A673 (cell line): ENCODE results near the gene CALN1. TPM values are rescaled to one million over a fixed set of nuclear protein-coding genes. Genes with fewer than 3 reads are reported as not detected.

ENCODE experiments used
- BruUV-seq: library from RNA; stranded (reverse); fragments of 400-500 nt; replicated peaks from 2 replicates; lab custom pipeline; 2021; lab: Mats Ljungman, UMichigan
- CTCF ChIA-PET: fragments of 300-600 bp; sonication (Branson Sonifier 250); formaldehyde crosslinking; loops from one replicate; lab custom pipeline; 2022; ENCODE audit warnings: antibody characterized with exemption; lab: Charles Lee
- POLR2A ChIA-PET: fragments of 300-600 bp; sonication (Branson Sonifier 250); formaldehyde crosslinking; loops from one replicate; lab custom pipeline; 2022; ENCODE audit warnings: antibody characterized with exemption; ENCODE audit not compliant: low non-redundant PET; lab: Charles Lee
- DNase-seq: peaks from one replicate; pipeline ENCODE4 v3.0.0-alpha.2; 2015; ENCODE audit warnings: low spot score
- H3K27ac ChIP-seq: fragments of 200-600 bp; sonication (generic); 2 replicates; pipeline ENCODE4 v1.5.1; 2016; ENCODE audit warnings: mixed run types, low read depth, mild to moderate bottlenecking, mixed read lengths, antibody characterized with exemption, low read length; ENCODE audit not compliant: poor library complexity, severe bottlenecking
- H3K27me3 ChIP-seq: fragments of 200-600 bp; sonication (generic); replicated peaks from 2 replicates; pipeline ENCODE4 v1.6.1; 2017; ENCODE audit warnings: mixed run types, low read depth, mild to moderate bottlenecking, mixed read lengths, antibody characterized with exemption, low read length; ENCODE audit not compliant: insufficient read depth, poor library complexity
- H3K36me3 ChIP-seq: fragments of 200-600 bp; sonication (generic); 2 replicates; pipeline ENCODE4 v1.6.1; 2016; ENCODE audit warnings: mixed run types, mild to moderate bottlenecking, mixed read lengths, antibody characterized with exemption, low read length; ENCODE audit not compliant: insufficient read depth, poor library complexity, severe bottlenecking
- H3K4me1 ChIP-seq: fragments of 200-600 bp; sonication (generic); 2 replicates; pipeline ENCODE4 v1.6.1; 2017; ENCODE audit warnings: mixed run types, mild to moderate bottlenecking, mixed read lengths, antibody characterized with exemption, low read length; ENCODE audit not compliant: insufficient read depth, poor library complexity, severe bottlenecking
- H3K4me3 ChIP-seq: fragments of 200-600 bp; sonication (generic); 2 replicates; pipeline ENCODE4 v1.5.1; 2016; ENCODE audit warnings: low read depth, mixed run types, mild to moderate bottlenecking, mixed read lengths, low read length; ENCODE audit not compliant: poor library complexity, severe bottlenecking
- H3K9me3 ChIP-seq: fragments of 200-600 bp; sonication (generic); 2 replicates; pipeline ENCODE4 v1.6.1; 2016; ENCODE audit warnings: mixed run types, low read depth, mild to moderate bottlenecking, mixed read lengths, antibody characterized with exemption, low read length; ENCODE audit not compliant: poor library complexity, severe bottlenecking
- EZH2 ChIP-seq: fragments of 200-600 bp; sonication (generic); IDR thresholded peaks from 2 replicates; pipeline ENCODE4 v1.6.1; 2017; ENCODE audit warnings: borderline replicate concordance, low read depth, mild to moderate bottlenecking, mixed read lengths, antibody characterized with exemption, low read length; ENCODE audit not compliant: poor library complexity, severe bottlenecking
- intact Hi-C: fragments of 100-400 bp; cut with micrococcal nuclease; formaldehyde crosslinking; loops from one replicate; pipeline ENCODE4 v1.10.0; 2022; ENCODE audit not compliant: unreplicated experiment
- total RNA-seq: library from RNA; stranded (reverse); gene quantifications from 2 replicates; pipeline ENCODE4 v1.2.3, GENCODE V29; 2021
- TF ChIP-seq, protein P1 (sequence below): fragments of 300-800, 200-600 bp; sonication (generic); conservative IDR thresholded peaks from 2 replicates; pipeline ENCODE4 v1.5.1; 2017; ENCODE audit warnings: low read depth, mild to moderate bottlenecking, antibody characterized with exemption, low read length, moderate library complexity, mixed read lengths

CALN1 gene
- total RNA-seq, 1 experiment from 2014 or later: not detected

DNA sequence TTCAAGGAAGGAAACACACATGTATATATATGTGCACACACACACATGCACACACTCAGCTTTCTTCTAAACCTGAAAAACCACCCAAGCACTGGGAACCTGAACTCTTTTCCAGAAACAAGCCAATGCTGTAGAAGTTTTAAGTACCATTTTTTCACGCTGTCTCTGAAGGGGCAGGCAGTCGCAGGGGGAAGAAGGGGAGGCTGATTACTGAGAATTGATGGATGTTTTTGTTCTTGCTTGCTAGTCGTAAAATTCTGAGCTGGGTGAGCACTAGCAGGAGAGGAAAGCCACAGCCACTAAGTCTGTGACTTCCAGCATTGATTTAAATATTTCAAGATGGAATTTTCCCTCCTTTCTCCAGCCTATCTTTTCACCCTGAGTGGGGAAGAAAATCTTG is 391.8 kb downstream of the CALN1 start:
- H3K9me3 ChIP-seq: peaks cover 9% of the 10 kb centered on the region
- no peaks in the 10 kb centered on the region for H3K36me3 ChIP-seq
- TF ChIP-seq EZH2: no peak
- TF ChIP-seq, protein P1, sequence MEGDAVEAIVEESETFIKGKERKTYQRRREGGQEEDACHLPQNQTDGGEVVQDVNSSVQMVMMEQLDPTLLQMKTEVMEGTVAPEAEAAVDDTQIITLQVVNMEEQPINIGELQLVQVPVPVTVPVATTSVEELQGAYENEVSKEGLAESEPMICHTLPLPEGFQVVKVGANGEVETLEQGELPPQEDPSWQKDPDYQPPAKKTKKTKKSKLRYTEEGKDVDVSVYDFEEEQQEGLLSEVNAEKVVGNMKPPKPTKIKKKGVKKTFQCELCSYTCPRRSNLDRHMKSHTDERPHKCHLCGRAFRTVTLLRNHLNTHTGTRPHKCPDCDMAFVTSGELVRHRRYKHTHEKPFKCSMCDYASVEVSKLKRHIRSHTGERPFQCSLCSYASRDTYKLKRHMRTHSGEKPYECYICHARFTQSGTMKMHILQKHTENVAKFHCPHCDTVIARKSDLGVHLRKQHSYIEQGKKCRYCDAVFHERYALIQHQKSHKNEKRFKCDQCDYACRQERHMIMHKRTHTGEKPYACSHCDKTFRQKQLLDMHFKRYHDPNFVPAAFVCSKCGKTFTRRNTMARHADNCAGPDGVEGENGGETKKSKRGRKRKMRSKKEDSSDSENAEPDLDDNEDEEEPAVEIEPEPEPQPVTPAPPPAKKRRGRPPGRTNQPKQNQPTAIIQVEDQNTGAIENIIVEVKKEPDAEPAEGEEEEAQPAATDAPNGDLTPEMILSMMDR: no peak
- no peak for DNase-seq
- no peaks in the 10 kb centered on the region for H3K4me1 ChIP-seq
- POLR2A ChIA-PET: no interaction called here
- no peak overlapping the region for H3K4me3 ChIP-seq
- no TSS peak for BruUV-seq
- CTCF ChIA-PET: no interaction called here
- H3K27ac ChIP-seq: no peak overlapping the region
- H3K27me3 ChIP-seq: no peaks in the 10 kb centered on the region
- intact Hi-C loops: no loop called here

DNA sequence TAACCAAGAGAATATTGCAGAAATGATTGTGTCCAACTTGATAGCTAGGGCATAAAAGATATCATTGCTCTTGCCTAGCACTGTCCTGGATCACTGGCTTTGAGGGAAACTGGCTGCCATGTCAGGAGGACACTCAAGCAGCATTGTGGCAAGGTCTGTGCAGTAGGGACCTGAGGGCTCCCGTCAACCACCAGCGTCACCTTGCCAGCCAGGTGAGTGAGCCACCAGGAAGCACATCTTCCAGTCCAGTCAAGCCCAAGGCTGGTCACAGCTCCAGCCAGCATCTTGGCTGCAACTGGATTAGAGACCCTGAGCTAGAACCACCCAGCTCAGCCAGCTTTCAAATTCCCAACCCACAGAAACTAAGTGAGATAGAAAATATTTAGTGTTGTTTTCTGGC is 392.7 kb downstream of the CALN1 start:
- POLR2A ChIA-PET: no interaction called here
- CTCF ChIA-PET: no interaction called here
- H3K4me3 ChIP-seq: no peak overlapping the region
- no peaks in the 10 kb centered on the region for H3K27me3 ChIP-seq
- peaks cover 9% of the 10 kb centered on the region for H3K9me3 ChIP-seq
- BruUV-seq: no TSS peak
- no peak overlapping the region for H3K27ac ChIP-seq
- H3K4me1 ChIP-seq: no peaks in the 10 kb centered on the region
- no peaks in the 10 kb centered on the region for H3K36me3 ChIP-seq
- TF ChIP-seq, protein P1: no peak
- TF ChIP-seq EZH2: no peak
- no peak for DNase-seq
- intact Hi-C loops: no loop called here

DNA sequence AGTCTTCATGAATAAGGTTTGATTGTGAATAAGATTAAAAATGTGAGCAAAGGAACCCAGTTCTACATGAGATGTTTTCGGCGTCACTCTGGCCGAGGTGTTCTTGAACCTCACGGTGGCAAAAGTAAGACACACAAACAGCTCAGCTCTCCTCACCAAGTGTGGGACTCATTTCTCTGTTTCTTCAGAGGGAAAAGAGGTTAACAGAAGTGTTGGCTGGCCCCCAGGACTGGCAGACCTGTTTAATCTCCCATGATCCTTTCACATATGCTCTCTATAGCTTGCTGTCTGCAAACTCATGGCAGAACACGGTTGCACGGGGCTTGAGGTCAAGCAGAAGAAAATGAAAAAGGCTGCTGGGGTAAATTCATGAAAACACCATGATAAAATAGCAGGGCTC is 394.4 kb downstream of the CALN1 start:
- no peak for DNase-seq
- intact Hi-C loops: no loop called here

More for the DNA sequence above, 394.4 kb downstream of the CALN1 start:
- Histone ChIP-seq H3K27me3 (no peaks in the 10 kb centered on the region), H3K4me3 (no peak overlapping the region), H3K27ac (no peak overlapping the region), H3K4me1 (no peaks in the 10 kb centered on the region), H3K9me3 (peaks cover 9% of the 10 kb centered on the region), H3K36me3 (no peaks in the 10 kb centered on the region)
- ChIA-PET POLR2A (no interaction called here), CTCF (no interaction called here)
- no peak for TF ChIP-seq EZH2
- TF ChIP-seq, protein P1: no peak
- BruUV-seq: no TSS peak
